NB4 (cell line): ENCODE measurements around the gene FGF19.

Experiments used
- DNase-seq: peaks from one replicate; pipeline ENCODE4 v3.0.0; 2010; ENCODE audit warnings: low read depth
- H3K4me3 ChIP-seq: one replicate; pipeline ENCODE4 v1.5.1; 2011; ENCODE audit warnings: mild to moderate bottlenecking, low read depth, low read length, moderate library complexity
- CTCF ChIP-seq: IDR thresholded peaks from one replicate; pipeline ENCODE4 v1.5.1; 2012; ENCODE audit warnings: low read depth, low read length
- MAX ChIP-seq: IDR thresholded peaks from 2 replicates; pipeline ENCODE4 v1.6.1; 2011; ENCODE audit warnings: low read depth, low read length
- MYC ChIP-seq: IDR thresholded peaks from 2 replicates; pipeline ENCODE4 v1.6.1; 2011; ENCODE audit warnings: low read depth, low read length
- POLR2A ChIP-seq: IDR thresholded peaks from 2 replicates; pipeline ENCODE4 v1.6.1; 2011; ENCODE audit warnings: mild to moderate bottlenecking; ENCODE audit not compliant: insufficient read length; ENCODE audit errors: extremely low read depth

Gene FGF19

GRCh38 chr11:69703768-69704507 lies at the start of gene FGF19:
Gene FGF19 (minus strand): TSS chr11:69704022. CDS start chr11:69703876, 146 bp downstream.
- TF ChIP-seq POLR2A (no peak), CTCF (no peak), MYC (no peak), MAX (no peak)
- H3K4me3 ChIP-seq, result no peak within 1 kb of the TSS
- DNase-seq, result no peak

GRCh38 chr11:69752890-69753289 lies 49.1 kb upstream of the FGF19 start:
- TF ChIP-seq MAX (no peak), POLR2A (no peak), CTCF (no peak), MYC (no peak)
- no peak for DNase-seq
- H3K4me3 ChIP-seq, result no peak overlapping the region

- TF ChIP-seq MAX (no peak), MYC (no peak), POLR2A (no peak), CTCF (no peak)
- no peak for DNase-seq
- no peak overlapping the region for H3K4me3 ChIP-seq
Measured at GRCh38 chr11:69750875-69751597, 47.2 kb upstream of the FGF19 start.

GRCh38 chr11:69750108-69750850 lies 46.5 kb upstream of the FGF19 start:
- DNase-seq, result no peak
- TF ChIP-seq MAX (no peak), MYC (no peak), POLR2A (no peak), CTCF (no peak)
- H3K4me3 ChIP-seq, result no peak overlapping the region

GRCh38 chr11:69748637-69749036 lies 44.8 kb upstream of the FGF19 start:
- TF ChIP-seq MAX, result no peak
- DNase-seq, result no peak
- H3K4me3 ChIP-seq, result no peak overlapping the region
